Measurements from ENCODE around the gene RCC1.

GRCh38 chr1:28538286-28538685 lies 32.4 kb downstream of the RCC1 start:
- TF ChIP-seq, protein P1, sequence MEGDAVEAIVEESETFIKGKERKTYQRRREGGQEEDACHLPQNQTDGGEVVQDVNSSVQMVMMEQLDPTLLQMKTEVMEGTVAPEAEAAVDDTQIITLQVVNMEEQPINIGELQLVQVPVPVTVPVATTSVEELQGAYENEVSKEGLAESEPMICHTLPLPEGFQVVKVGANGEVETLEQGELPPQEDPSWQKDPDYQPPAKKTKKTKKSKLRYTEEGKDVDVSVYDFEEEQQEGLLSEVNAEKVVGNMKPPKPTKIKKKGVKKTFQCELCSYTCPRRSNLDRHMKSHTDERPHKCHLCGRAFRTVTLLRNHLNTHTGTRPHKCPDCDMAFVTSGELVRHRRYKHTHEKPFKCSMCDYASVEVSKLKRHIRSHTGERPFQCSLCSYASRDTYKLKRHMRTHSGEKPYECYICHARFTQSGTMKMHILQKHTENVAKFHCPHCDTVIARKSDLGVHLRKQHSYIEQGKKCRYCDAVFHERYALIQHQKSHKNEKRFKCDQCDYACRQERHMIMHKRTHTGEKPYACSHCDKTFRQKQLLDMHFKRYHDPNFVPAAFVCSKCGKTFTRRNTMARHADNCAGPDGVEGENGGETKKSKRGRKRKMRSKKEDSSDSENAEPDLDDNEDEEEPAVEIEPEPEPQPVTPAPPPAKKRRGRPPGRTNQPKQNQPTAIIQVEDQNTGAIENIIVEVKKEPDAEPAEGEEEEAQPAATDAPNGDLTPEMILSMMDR (IDR thresholded peaks at IDR 0.05): no peak
- no peak for TF ChIP-seq POLR2A (IDR thresholded peaks at IDR 0.05)
